ENCODE measurements around the gene TFPI.
"Not testable (repeated sequence)": the region's sequence is repeated elsewhere in the genome, so short reads cannot be mapped to it uniquely, and the experiment has no call there.

The TFPI gene

GRCh38 chr2:187573722-187574121, 19.5 kb upstream of the TFPI start:
- Histone ChIP-seq H3K27me3 (ENCODE audit: control insufficient read depth in 3 of 3, insufficient read depth in 3 of 3, low read depth in 1 of 3, low read length in 3 of 3) (no peaks in the 10 kb centered on the region), H3K4ac (ENCODE audit: low read length) (no peak overlapping the region), H3K36me3 (replicated peaks in 1 of 2; ENCODE audit: control insufficient read depth in 2 of 2, insufficient read depth in 2 of 2, low read length in 2 of 2) (no peaks in the 10 kb centered on the region), H2AFZ (ENCODE audit: low read length) (no peak overlapping the region), H2BK12ac (ENCODE audit: low read length) (no peak overlapping the region), H3K9me3 (replicated peaks in 1 of 2; ENCODE audit: control insufficient read depth in 2 of 2, insufficient read depth in 1 of 2, low read depth in 1 of 2, low read length in 2 of 2) (peaks cover 0 to 4% of the 10 kb centered on the region in 2 donors), H3K4me2 (ENCODE audit: insufficient read depth, low read length, poor library complexity, severe bottlenecking) (no peak overlapping the region), H2BK120ac (ENCODE audit: low read depth, low read length) (no peak overlapping the region), H2BK5ac (ENCODE audit: low read length) (no peak overlapping the region), H3K9ac (ENCODE audit: low read depth, low read length, poor library complexity) (no peak overlapping the region), H3K14ac (ENCODE audit: low read length) (no peak overlapping the region), H3K4me3 (ENCODE audit: low read length in 2 of 2) (no peak overlapping the region), H4K91ac (ENCODE audit: low read depth, low read length, poor library complexity) (no peak overlapping the region), H3K27ac (replicated peaks; ENCODE audit: low read length) (no peak overlapping the region), H2BK15ac (ENCODE audit: low read length) (no peak overlapping the region), H3K23ac (ENCODE audit: low read depth, low read length, poor library complexity) (no peak overlapping the region), H2AK5ac (ENCODE audit: low read depth, low read length) (no peak overlapping the region), H3K79me1 (ENCODE audit: low read depth, low read length) (no peaks in the 10 kb centered on the region), H3K4me1 (ENCODE audit: control insufficient read depth in 2 of 2, insufficient read depth in 1 of 2, low read depth in 1 of 2, low read length in 2 of 2) (peaks cover 6 to 13% of the 10 kb centered on the region in 2 donors), H4K8ac (ENCODE audit: low read depth, low read length) (no peak overlapping the region), H3K18ac (ENCODE audit: low read length) (no peak overlapping the region)
- no CpG with 5 or more reads among the region's 2 CpGs for WGBS, 2 donors (ENCODE audit: extremely low coverage in 2 of 2, insufficient read length in 2 of 2, insufficient replicate concordance in 1 of 2)
- DNase-seq (ENCODE audit: low spot score) = no peak

- H3K23ac ChIP-seq (ENCODE audit: low read depth, low read length, poor library complexity); H3K9ac ChIP-seq (ENCODE audit: low read depth, low read length, poor library complexity); H2AFZ ChIP-seq (ENCODE audit: low read length); H3K36me3 ChIP-seq (replicated peaks in 1 of 2; ENCODE audit: control insufficient read depth in 2 of 2, insufficient read depth in 2 of 2, low read length in 2 of 2); H4K91ac ChIP-seq (ENCODE audit: low read depth, low read length, poor library complexity); H3K14ac ChIP-seq (ENCODE audit: low read length); H3K9me3 ChIP-seq (replicated peaks in 1 of 2; ENCODE audit: control insufficient read depth in 2 of 2, insufficient read depth in 1 of 2, low read depth in 1 of 2, low read length in 2 of 2); H3K18ac ChIP-seq (ENCODE audit: low read length); H2AK5ac ChIP-seq (ENCODE audit: low read depth, low read length); H3K4me2 ChIP-seq (ENCODE audit: insufficient read depth, low read length, poor library complexity, severe bottlenecking); H3K27ac ChIP-seq (replicated peaks; ENCODE audit: low read length); H2BK15ac ChIP-seq (ENCODE audit: low read length); DNase-seq (ENCODE audit: low spot score); H2BK120ac ChIP-seq (ENCODE audit: low read depth, low read length); H4K8ac ChIP-seq (ENCODE audit: low read depth, low read length); H2BK5ac ChIP-seq (ENCODE audit: low read length); H3K4me3 ChIP-seq (ENCODE audit: low read length in 2 of 2); H2BK12ac ChIP-seq (ENCODE audit: low read length); H3K79me1 ChIP-seq (ENCODE audit: low read depth, low read length); H3K4ac ChIP-seq (ENCODE audit: low read length); H3K27me3 ChIP-seq (ENCODE audit: control insufficient read depth in 3 of 3, insufficient read depth in 3 of 3, low read depth in 1 of 3, low read length in 3 of 3): not testable (repeated sequence)
- peaks cover 2 to 13% of the 10 kb centered on the region in 2 donors for H3K4me1 ChIP-seq (ENCODE audit: control insufficient read depth in 2 of 2, insufficient read depth in 1 of 2, low read depth in 1 of 2, low read length in 2 of 2)
- no CpG with 5 or more reads among the region's 5 CpGs for WGBS, 2 donors (ENCODE audit: extremely low coverage in 2 of 2, insufficient read length in 2 of 2, insufficient replicate concordance in 1 of 2)
Measured at GRCh38 chr2:187571996-187572395, 17.8 kb upstream of the TFPI start.

- Histone ChIP-seq H3K4me2 (ENCODE audit: insufficient read depth, low read length, poor library complexity, severe bottlenecking) (no peak overlapping the region), H3K79me1 (ENCODE audit: low read depth, low read length) (no peaks in the 10 kb centered on the region), H3K9ac (ENCODE audit: low read depth, low read length, poor library complexity) (no peak overlapping the region), H3K9me3 (replicated peaks in 1 of 2; ENCODE audit: control insufficient read depth in 2 of 2, insufficient read depth in 1 of 2, low read depth in 1 of 2, low read length in 2 of 2) (peaks cover 0 to 4% of the 10 kb centered on the region in 2 donors), H4K8ac (ENCODE audit: low read depth, low read length) (no peak overlapping the region), H2BK15ac (ENCODE audit: low read length) (no peak overlapping the region), H4K91ac (ENCODE audit: low read depth, low read length, poor library complexity) (no peak overlapping the region), H2AK5ac (ENCODE audit: low read depth, low read length) (no peak overlapping the region), H2BK5ac (ENCODE audit: low read length) (no peak overlapping the region), H3K4me3 (ENCODE audit: low read length in 2 of 2) (no peak overlapping the region), H3K4me1 (ENCODE audit: control insufficient read depth in 2 of 2, insufficient read depth in 1 of 2, low read depth in 1 of 2, low read length in 2 of 2) (no peaks in the 10 kb centered on the region), H2BK12ac (ENCODE audit: low read length) (no peak overlapping the region), H3K14ac (ENCODE audit: low read length) (no peak overlapping the region), H3K27me3 (ENCODE audit: control insufficient read depth in 3 of 3, insufficient read depth in 3 of 3, low read depth in 1 of 3, low read length in 3 of 3) (no peaks in the 10 kb centered on the region), H3K27ac (replicated peaks; ENCODE audit: low read length) (no peak overlapping the region), H2AFZ (ENCODE audit: low read length) (no peak overlapping the region), H3K36me3 (replicated peaks in 1 of 2; ENCODE audit: control insufficient read depth in 2 of 2, insufficient read depth in 2 of 2, low read length in 2 of 2) (no peaks in the 10 kb centered on the region), H3K4ac (ENCODE audit: low read length) (no peak overlapping the region), H3K18ac (ENCODE audit: low read length) (no peak overlapping the region), H2BK120ac (ENCODE audit: low read depth, low read length) (no peak overlapping the region), H3K23ac (ENCODE audit: low read depth, low read length, poor library complexity) (no peak overlapping the region)
- DNase-seq (ENCODE audit: low spot score) = no peak
Measured at GRCh38 chr2:187569571-187569970, 15.3 kb upstream of the TFPI start.

GRCh38 chr2:187569042-187569441, 14.8 kb upstream of the TFPI start:
- Histone ChIP-seq H3K27me3 (ENCODE audit: control insufficient read depth in 3 of 3, insufficient read depth in 3 of 3, low read depth in 1 of 3, low read length in 3 of 3) (no peaks in the 10 kb centered on the region), H2BK120ac (ENCODE audit: low read depth, low read length) (no peak overlapping the region), H3K14ac (ENCODE audit: low read length) (no peak overlapping the region), H3K79me1 (ENCODE audit: low read depth, low read length) (no peaks in the 10 kb centered on the region), H3K4me1 (ENCODE audit: control insufficient read depth in 2 of 2, insufficient read depth in 1 of 2, low read depth in 1 of 2, low read length in 2 of 2) (no peaks in the 10 kb centered on the region), H3K4me3 (ENCODE audit: low read length in 2 of 2) (no peak overlapping the region), H2BK5ac (ENCODE audit: low read length) (no peak overlapping the region), H3K18ac (ENCODE audit: low read length) (no peak overlapping the region), H3K9ac (ENCODE audit: low read depth, low read length, poor library complexity) (no peak overlapping the region), H4K91ac (ENCODE audit: low read depth, low read length, poor library complexity) (no peak overlapping the region), H2AK5ac (ENCODE audit: low read depth, low read length) (no peak overlapping the region), H2BK12ac (ENCODE audit: low read length) (no peak overlapping the region), H3K27ac (replicated peaks; ENCODE audit: low read length) (no peak overlapping the region), H4K8ac (ENCODE audit: low read depth, low read length) (no peak overlapping the region), H3K4ac (ENCODE audit: low read length) (no peak overlapping the region), H3K4me2 (ENCODE audit: insufficient read depth, low read length, poor library complexity, severe bottlenecking) (no peak overlapping the region), H2BK15ac (ENCODE audit: low read length) (no peak overlapping the region), H3K23ac (ENCODE audit: low read depth, low read length, poor library complexity) (no peak overlapping the region), H3K9me3 (replicated peaks in 1 of 2; ENCODE audit: control insufficient read depth in 2 of 2, insufficient read depth in 1 of 2, low read depth in 1 of 2, low read length in 2 of 2) (peaks cover 0 to 4% of the 10 kb centered on the region in 2 donors), H2AFZ (ENCODE audit: low read length) (no peak overlapping the region), H3K36me3 (replicated peaks in 1 of 2; ENCODE audit: control insufficient read depth in 2 of 2, insufficient read depth in 2 of 2, low read length in 2 of 2) (no peaks in the 10 kb centered on the region)
- no peak for DNase-seq (ENCODE audit: low spot score)
- no CpG with 5 or more reads among the region's 1 CpG for WGBS, 2 donors (ENCODE audit: extremely low coverage in 2 of 2, insufficient read length in 2 of 2, insufficient replicate concordance in 1 of 2)
